Activated T-helper 2 cell treated with anti-CD3 and anti-CD28 coated beads, Interferon-gamma antibody, Interleukin-2, Interleukin-4, amounts not matched to agents 10 μg/mL and 5 μg/mL and 100 μg/mL, durations not matched to agents 14 hours and 24 hours and 36 hours (primary cell): ENCODE measurements around the gene PPP1R10. TPM values are rescaled to one million over a fixed set of nuclear protein-coding genes. Genes with fewer than 3 reads are reported as not detected.
"Not testable (repeated sequence)": the region's sequence is repeated elsewhere in the genome, so short reads cannot be mapped to it uniquely, and the experiment has no call there.

Source experiments
- DNase-seq: peaks from one replicate; pipeline ENCODE4 v3.0.0; 2021; ENCODE audit warnings: low spot score
- H3K27ac Mint-ChIP-seq: one replicate; pipeline ENCODE4 v1.8.0; 2021; ENCODE audit warnings: mixed read lengths
- H3K27me3 Mint-ChIP-seq: one replicate; pipeline ENCODE4 v1.8.0; 2021; ENCODE audit warnings: low read depth, mixed read lengths
- H3K36me3 Mint-ChIP-seq: one replicate; pipeline ENCODE4 v1.8.0; 2021; ENCODE audit warnings: low read depth, mixed read lengths
- H3K4me1 Mint-ChIP-seq: one replicate; pipeline ENCODE4 v1.8.0; 2021; ENCODE audit warnings: low read depth, mixed read lengths
- H3K4me3 Mint-ChIP-seq: one replicate; pipeline ENCODE4 v1.8.0; 2021; ENCODE audit warnings: low read depth, mild to moderate bottlenecking, moderate library complexity, mixed read lengths
- H3K9me3 Mint-ChIP-seq: one replicate; pipeline ENCODE4 v1.8.0; 2021; ENCODE audit warnings: mixed read lengths
- intact Hi-C: fragments of 100-400 bp; cut with micrococcal nuclease; formaldehyde crosslinking; loops from one replicate; pipeline ENCODE4 v1.15.1; 2023
- total RNA-seq: library from RNA; stranded (reverse); gene quantifications from 2 replicates; pipeline ENCODE4 v1.2.3, GENCODE V29; 2022

PPP1R10 gene
- total RNA-seq, 1 donor from 2014 or later, result 102 TPM

DNA sequence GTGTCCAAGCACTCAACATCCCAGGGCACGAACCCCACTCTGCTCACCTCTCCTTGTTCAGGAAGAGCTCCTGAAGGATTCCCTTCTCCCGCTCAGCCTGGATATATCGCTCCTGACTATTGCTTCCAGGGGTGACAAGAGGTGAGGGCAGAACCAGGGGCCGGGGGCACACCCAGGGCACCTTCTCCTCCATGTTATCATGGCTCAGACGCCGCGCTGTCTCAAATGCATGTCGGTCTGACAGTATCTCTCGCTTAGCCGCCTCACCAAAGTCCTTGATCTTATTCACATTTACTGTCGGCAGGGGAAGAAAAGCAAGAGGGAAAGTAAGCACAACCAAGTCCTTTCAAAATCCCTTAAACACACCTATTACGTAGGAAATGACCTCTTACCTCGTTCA, 13.1 kb downstream of the PPP1R10 start:
- H3K27me3 Mint-ChIP-seq, result no peaks in the 10 kb centered on the region
- no peaks in the 10 kb centered on the region for H3K9me3 Mint-ChIP-seq
- intact Hi-C loops, result no loop called here
- H3K36me3 Mint-ChIP-seq, result peaks cover 82% of the 10 kb centered on the region
- no peak for DNase-seq
- no peak overlapping the region for H3K27ac Mint-ChIP-seq
- peaks cover 8% of the 10 kb centered on the region for H3K4me1 Mint-ChIP-seq
- H3K4me3 Mint-ChIP-seq, result no peak overlapping the region

GRCh38 chr6:30601815-30602641, 15.0 kb downstream of the PPP1R10 start:
- intact Hi-C loops, result no loop called here
- Mint-ChIP-seq H3K4me1 (peaks cover 5% of the 10 kb centered on the region), H3K4me3 (no peak overlapping the region), H3K36me3 (peaks cover 70% of the 10 kb centered on the region), H3K9me3 (no peaks in the 10 kb centered on the region), H3K27ac (no peak overlapping the region), H3K27me3 (no peaks in the 10 kb centered on the region)
- DNase-seq, result no peak

DNA sequence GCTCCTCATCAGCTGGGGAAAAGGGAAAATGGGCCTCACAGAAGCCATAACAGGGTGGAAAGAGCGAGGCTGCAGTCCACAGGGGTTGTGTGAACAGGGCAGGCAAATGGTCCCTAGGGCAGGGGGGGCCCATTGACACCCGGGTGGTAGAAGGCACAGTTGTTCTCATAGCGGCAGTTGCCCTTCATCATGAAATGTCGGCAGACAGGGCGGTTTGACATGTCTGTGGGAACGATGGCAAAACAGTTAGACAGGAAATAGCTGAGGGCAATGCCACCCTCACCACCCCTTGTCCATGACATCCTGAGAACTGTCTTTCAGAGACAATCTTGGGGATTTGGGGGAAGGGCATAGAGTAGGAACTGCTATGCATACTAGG, 15.6 kb downstream of the PPP1R10 start:
- Mint-ChIP-seq H3K9me3 (no peaks in the 10 kb centered on the region), H3K4me3 (no peak overlapping the region), H3K36me3 (peaks cover 66% of the 10 kb centered on the region), H3K27ac (no peak overlapping the region), H3K27me3 (no peaks in the 10 kb centered on the region), H3K4me1 (peaks cover 5% of the 10 kb centered on the region)
- intact Hi-C loops, result no loop called here
- no peak for DNase-seq

- peaks cover 60% of the 10 kb centered on the region for H3K36me3 Mint-ChIP-seq
- H3K27ac Mint-ChIP-seq, result no peak overlapping the region
- no peak for DNase-seq
- no peak overlapping the region for H3K4me3 Mint-ChIP-seq
- peaks cover 2% of the 10 kb centered on the region for H3K4me1 Mint-ChIP-seq
- no peaks in the 10 kb centered on the region for H3K27me3 Mint-ChIP-seq
- no peaks in the 10 kb centered on the region for H3K9me3 Mint-ChIP-seq
- intact Hi-C loops, result no loop called here
Measured at GRCh38 chr6:30600451-30600961, 16.5 kb downstream of the PPP1R10 start.

DNA sequence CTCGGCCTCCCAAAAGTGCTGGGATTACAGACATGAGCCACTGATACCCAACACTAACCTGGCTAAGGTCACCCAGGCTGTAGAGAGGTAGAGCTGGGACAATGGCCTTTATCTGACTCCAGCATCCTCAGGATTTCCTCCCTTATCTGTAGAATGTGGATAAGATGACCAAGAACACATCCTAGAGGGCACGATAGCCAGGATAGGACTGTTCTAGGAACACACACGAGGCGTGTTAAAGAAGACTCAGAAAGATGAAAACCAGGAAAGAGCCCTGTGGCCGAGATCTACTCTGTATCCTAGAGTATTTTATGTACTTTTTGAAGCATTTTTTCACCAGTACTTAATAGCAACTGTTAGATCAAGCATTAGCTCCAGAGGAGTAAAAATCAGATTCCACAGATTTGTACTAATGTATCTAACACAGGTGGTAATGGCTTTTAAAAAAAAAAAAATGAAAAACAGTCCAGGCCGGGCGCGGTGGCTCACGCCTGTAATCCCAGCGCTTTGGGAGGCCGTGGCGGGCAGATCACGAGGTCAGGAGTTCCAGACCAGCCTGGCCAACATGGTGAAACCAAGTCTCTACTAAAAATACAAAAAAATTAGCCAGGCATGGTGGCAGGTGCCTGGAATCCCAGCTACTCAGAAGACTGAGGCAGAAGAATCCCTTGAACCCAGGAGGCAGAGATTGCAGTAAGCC, 17.3 kb downstream of the PPP1R10 start:
- H3K9me3 Mint-ChIP-seq, result no peaks in the 10 kb centered on the region
- intact Hi-C loops, result loop anchor here (5.0 kb wide), 1 partner anchor 57 kb away; no protein-coding TSS in a partner anchor
- DNase-seq, result no peak
- H3K4me3 Mint-ChIP-seq, result no peak overlapping the region
- peaks cover 2% of the 10 kb centered on the region for H3K4me1 Mint-ChIP-seq
- peaks cover 59% of the 10 kb centered on the region for H3K36me3 Mint-ChIP-seq
- H3K27ac Mint-ChIP-seq, result peak overlapping the region; percentile 63
- no peaks in the 10 kb centered on the region for H3K27me3 Mint-ChIP-seq

GRCh38 chr6:30598912-30599624, 18.0 kb downstream of the PPP1R10 start:
- Mint-ChIP-seq H3K36me3 (peaks cover 59% of the 10 kb centered on the region), H3K4me3 (no peak overlapping the region), H3K4me1 (peaks cover 2% of the 10 kb centered on the region), H3K27ac (no peak overlapping the region), H3K9me3 (no peaks in the 10 kb centered on the region), H3K27me3 (no peaks in the 10 kb centered on the region)
- intact Hi-C loops, result loop anchor here (5.0 kb wide), 1 partner anchor 57 kb away; no protein-coding TSS in a partner anchor
- no peak for DNase-seq

- not testable (repeated sequence) for H3K4me1 Mint-ChIP-seq, H3K27me3 Mint-ChIP-seq, H3K4me3 Mint-ChIP-seq, H3K9me3 Mint-ChIP-seq
- intact Hi-C loops, result loop anchor here (1.0 to 5.0 kb wide), 2 partner anchors 55 to 114 kb away; no protein-coding TSS in a partner anchor
- Mint-ChIP-seq H3K36me3 (peaks cover 49% of the 10 kb centered on the region), H3K27ac (peak overlapping the region; percentile 39)
- peak; percentile 69 for DNase-seq
Measured at GRCh38 chr6:30597315-30598144, 19.5 kb downstream of the PPP1R10 start.

DNA sequence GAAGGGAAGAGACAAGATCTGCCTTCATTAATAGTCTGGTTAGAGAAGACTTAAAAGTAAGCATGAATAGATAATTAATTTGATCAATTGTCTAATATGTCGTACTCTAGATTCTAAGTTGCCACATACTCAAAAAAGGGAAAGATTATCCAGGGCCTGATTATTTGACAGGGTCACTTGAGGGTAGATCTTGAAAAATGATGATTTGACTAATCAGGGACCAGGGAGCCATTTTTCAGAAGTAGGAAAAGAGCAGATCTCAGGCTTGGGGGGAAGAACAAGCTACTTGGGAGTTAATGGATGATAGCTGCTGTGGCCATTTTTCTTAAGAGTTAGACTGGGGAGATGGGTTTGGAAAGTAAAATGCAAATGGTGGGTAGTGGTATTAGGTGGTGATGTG, 24.8 kb downstream of the PPP1R10 start:
- no peak overlapping the region for H3K27ac Mint-ChIP-seq

GRCh38 chr6:30591008-30591407, 26.0 kb downstream of the PPP1R10 start:
- Mint-ChIP-seq H3K27me3 (no peaks in the 10 kb centered on the region), H3K9me3 (no peaks in the 10 kb centered on the region), H3K4me3 (no peak overlapping the region), H3K4me1 (peaks cover 1% of the 10 kb centered on the region), H3K27ac (no peak overlapping the region), H3K36me3 (peaks cover 71% of the 10 kb centered on the region)
- intact Hi-C loops, result no loop called here
- DNase-seq, result no peak

More for the DNA sequence above, 24.8 kb downstream of the PPP1R10 start:
- no peak for DNase-seq
- intact Hi-C loops, result no loop called here
- H3K4me3 Mint-ChIP-seq, result no peak overlapping the region
- H3K4me1 Mint-ChIP-seq, result peaks cover 3% of the 10 kb centered on the region
- H3K36me3 Mint-ChIP-seq, result peaks cover 63% of the 10 kb centered on the region
- no peaks in the 10 kb centered on the region for H3K9me3 Mint-ChIP-seq
- no peaks in the 10 kb centered on the region for H3K27me3 Mint-ChIP-seq

GRCh38 chr6:30590509-30590908, 26.5 kb downstream of the PPP1R10 start:
- peaks cover 1% of the 10 kb centered on the region for H3K4me1 Mint-ChIP-seq
- H3K36me3 Mint-ChIP-seq, result peaks cover 75% of the 10 kb centered on the region
- intact Hi-C loops, result no loop called here
- no peak overlapping the region for H3K4me3 Mint-ChIP-seq
- DNase-seq, result no peak
- no peaks in the 10 kb centered on the region for H3K9me3 Mint-ChIP-seq
- H3K27ac Mint-ChIP-seq, result no peak overlapping the region
- no peaks in the 10 kb centered on the region for H3K27me3 Mint-ChIP-seq

DNA sequence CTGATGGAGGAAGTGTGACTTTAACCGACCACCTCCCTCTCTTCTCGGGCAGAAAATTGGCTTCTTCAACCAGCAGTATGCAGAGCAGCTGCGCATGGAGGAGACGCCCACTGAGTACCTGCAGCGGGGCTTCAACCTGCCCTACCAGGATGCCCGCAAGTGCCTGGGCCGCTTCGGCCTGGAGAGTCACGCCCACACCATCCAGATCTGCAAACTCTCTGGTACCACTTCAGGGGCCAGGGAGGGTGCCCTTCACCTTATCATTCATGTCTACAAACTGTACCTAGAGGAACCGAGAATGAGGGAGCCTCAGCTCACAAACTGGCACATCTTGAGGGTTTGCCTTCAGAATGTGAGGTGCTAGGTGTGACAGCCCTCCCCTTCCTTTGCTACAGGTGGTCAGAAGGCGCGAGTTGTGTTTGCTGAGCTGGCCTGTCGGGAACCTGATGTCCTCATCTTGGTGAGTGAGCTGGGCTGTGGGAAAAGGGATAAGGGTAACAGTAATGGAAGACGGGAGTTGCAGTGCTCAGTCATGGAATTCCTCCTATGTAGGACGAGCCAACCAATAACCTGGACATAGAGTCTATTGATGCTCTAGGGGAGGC, 27.2 kb downstream of the PPP1R10 start:
- H3K9me3 Mint-ChIP-seq, result no peaks in the 10 kb centered on the region
- peaks cover 1% of the 10 kb centered on the region for H3K4me1 Mint-ChIP-seq
- no peak for DNase-seq
- no peaks in the 10 kb centered on the region for H3K27me3 Mint-ChIP-seq
- intact Hi-C loops, result no loop called here
- peaks cover 76% of the 10 kb centered on the region for H3K36me3 Mint-ChIP-seq
- H3K4me3 Mint-ChIP-seq, result no peak overlapping the region
- H3K27ac Mint-ChIP-seq, result no peak overlapping the region

GRCh38 chr6:30583921-30584320, 33.1 kb downstream of the PPP1R10 start:
- H3K4me1 Mint-ChIP-seq, result no peaks in the 10 kb centered on the region
- H3K27me3 Mint-ChIP-seq, result no peaks in the 10 kb centered on the region
- no peak overlapping the region for H3K4me3 Mint-ChIP-seq
- H3K9me3 Mint-ChIP-seq, result no peaks in the 10 kb centered on the region
- peaks cover 87% of the 10 kb centered on the region for H3K36me3 Mint-ChIP-seq
- intact Hi-C loops, result no loop called here
- H3K27ac Mint-ChIP-seq, result no peak overlapping the region
- DNase-seq, result no peak
